H9 (cell line): ENCODE measurements around the gene P2RY14. TPM values are rescaled to one million over a fixed set of nuclear protein-coding genes. Genes with fewer than 3 reads are reported as not detected.

Experiments
- DNase-seq: peaks from one replicate; pipeline ENCODE4 v3.0.0-alpha.2; 2017
- H2AFZ ChIP-seq: one replicate; pipeline ENCODE4 v1.6.1; 2013; ENCODE audit warnings: mild to moderate bottlenecking, low read length, control low read depth, moderate library complexity
- H2AK5ac ChIP-seq: 2 replicates; pipeline ENCODE4 v1.6.1; 2013; ENCODE audit warnings: low read length, control low read depth, mixed read lengths; ENCODE audit not compliant: insufficient read length
- H2BK120ac ChIP-seq: one replicate; pipeline ENCODE4 v1.6.1; 2013; ENCODE audit warnings: low read depth, mild to moderate bottlenecking, low read length, control low read depth, inconsistent platforms; ENCODE audit not compliant: poor library complexity, severe bottlenecking
- H2BK12ac ChIP-seq: 2 replicates; pipeline ENCODE4 v1.6.1; 2013; ENCODE audit warnings: low read length, control low read depth, mixed read lengths, low read depth; ENCODE audit not compliant: insufficient read length
- H2BK15ac ChIP-seq: 2 replicates; pipeline ENCODE4 v1.6.1; 2013; ENCODE audit warnings: low read depth, low read length, control low read depth
- H2BK20ac ChIP-seq: one replicate; pipeline ENCODE4 v1.6.1; 2013; ENCODE audit warnings: low read depth, mild to moderate bottlenecking, low read length, control low read depth, inconsistent platforms; ENCODE audit not compliant: poor library complexity, severe bottlenecking
- H2BK5ac ChIP-seq: 2 replicates; pipeline ENCODE4 v1.6.1; 2013; ENCODE audit warnings: low read length, control low read depth, mixed read lengths; ENCODE audit not compliant: insufficient read length
- H3K14ac ChIP-seq: 2 replicates; pipeline ENCODE4 v1.6.1; 2013; ENCODE audit warnings: low read length, control low read depth; ENCODE audit not compliant: insufficient read depth
- H3K18ac ChIP-seq: 2 replicates; pipeline ENCODE4 v1.6.1; 2013; ENCODE audit warnings: low read depth, mild to moderate bottlenecking, mixed read lengths, low read length, control low read depth; ENCODE audit not compliant: insufficient read length
- H3K23ac ChIP-seq: 2 replicates; pipeline ENCODE4 v1.6.1; 2013; ENCODE audit warnings: low read length, control low read depth, mixed read lengths, low read depth; ENCODE audit not compliant: insufficient read length
- H3K23me2 ChIP-seq: 2 replicates; pipeline ENCODE4 v1.6.1; 2013; ENCODE audit warnings: low read depth, mild to moderate bottlenecking, mixed read lengths, low read length, control low read depth; ENCODE audit not compliant: insufficient read length, poor library complexity, severe bottlenecking
- H3K27ac ChIP-seq: 2 replicates; pipeline ENCODE4 v1.5.1; 2013; ENCODE audit warnings: low read length, control low read depth, mixed read lengths, low read depth; ENCODE audit not compliant: insufficient read length
- H3K27me3 ChIP-seq: 2 replicates; pipeline ENCODE4 v1.6.1; 2013; ENCODE audit warnings: low read length, control low read depth, inconsistent platforms; ENCODE audit not compliant: insufficient read depth
- H3K4ac ChIP-seq: 2 replicates; pipeline ENCODE4 v1.6.1; 2013; ENCODE audit warnings: low read depth, mild to moderate bottlenecking, control low read depth, inconsistent platforms, low read length, moderate library complexity
- H3K4me1 ChIP-seq: 2 replicates; pipeline ENCODE4 v1.6.1; 2013; ENCODE audit warnings: low read length, control low read depth, inconsistent platforms; ENCODE audit not compliant: insufficient read depth
- H3K4me2 ChIP-seq: 2 replicates; pipeline ENCODE4 v1.6.1; 2013; ENCODE audit warnings: low read length, control low read depth, mixed read lengths; ENCODE audit not compliant: insufficient read length, insufficient read depth
- H3K56ac ChIP-seq: 2 replicates; pipeline ENCODE4 v1.6.1; 2013; ENCODE audit warnings: low read depth, mild to moderate bottlenecking, mixed read lengths, low read length, control low read depth; ENCODE audit not compliant: insufficient read length
- H3K79me1 ChIP-seq: 2 replicates; pipeline ENCODE4 v1.6.1; 2013; ENCODE audit warnings: low read depth, mild to moderate bottlenecking, moderate library complexity, low read length, control low read depth, inconsistent platforms; ENCODE audit not compliant: insufficient read depth, poor library complexity, severe bottlenecking
- H3K79me2 ChIP-seq: 2 replicates; pipeline ENCODE4 v1.6.1; 2013; ENCODE audit warnings: low read length, control low read depth, inconsistent platforms; ENCODE audit not compliant: insufficient read depth
- H3K9ac ChIP-seq: 2 replicates; pipeline ENCODE4 v1.6.1; 2013; ENCODE audit warnings: low read length, control low read depth, mixed read lengths; ENCODE audit not compliant: insufficient read length; ENCODE audit errors: extremely low read depth
- H3K9me3 ChIP-seq: one replicate; pipeline ENCODE4 v1.6.1; 2013; ENCODE audit warnings: low read depth, low read length, inconsistent platforms; ENCODE audit not compliant: control insufficient read depth
- H3T11ph ChIP-seq: one replicate; pipeline ENCODE4 v1.6.1; 2013; ENCODE audit warnings: mild to moderate bottlenecking, low read length, control low read depth, inconsistent platforms
- H4K20me1 ChIP-seq: one replicate; pipeline ENCODE4 v1.6.1; 2013; ENCODE audit not compliant: control insufficient read depth, insufficient read length, insufficient read depth
- H4K5ac ChIP-seq: 2 replicates; pipeline ENCODE4 v1.6.1; 2013; ENCODE audit warnings: low read depth, mild to moderate bottlenecking, mixed read lengths, low read length, control low read depth; ENCODE audit not compliant: insufficient read length
- H4K8ac ChIP-seq: replicated peaks from 2 replicates; pipeline ENCODE4 v1.6.1; 2013; ENCODE audit warnings: low read length, control low read depth, mixed read lengths, low read depth; ENCODE audit not compliant: insufficient read length
- H4K91ac ChIP-seq: 2 replicates; pipeline ENCODE4 v1.6.1; 2013; ENCODE audit warnings: low read depth, mild to moderate bottlenecking, moderate library complexity, mixed read lengths, low read length, control low read depth; ENCODE audit not compliant: insufficient read length
- H3K27ac Mint-ChIP-seq, 3 experiments: 2 replicates in 2 of 3; 3 replicates in 1 of 3; pipeline ENCODE4 v1.8.0; 2020 to 2021; ENCODE audit warnings: mixed read lengths in 3 of 3, mild to moderate bottlenecking in 1 of 3, moderate library complexity in 1 of 3
- H3K27me3 Mint-ChIP-seq: 2 replicates; pipeline ENCODE4 v1.8.0; 2021; ENCODE audit warnings: low read depth, mild to moderate bottlenecking, moderate library complexity, mixed read lengths
- H3K36me3 Mint-ChIP-seq, 3 experiments: 2 replicates in 2 of 3; 3 replicates in 1 of 3; pipeline ENCODE4 v1.8.0; 2020 to 2021; ENCODE audit warnings: low read depth in 3 of 3, mixed read lengths in 3 of 3; ENCODE audit not compliant: insufficient read depth in 1 of 3
- H3K4me1 Mint-ChIP-seq, 2 experiments: 2 replicates each; pipeline ENCODE4 v1.8.0; 2020; ENCODE audit warnings: mixed read lengths in 2 of 2
- H3K4me3 Mint-ChIP-seq, 2 experiments: 2 replicates in 1 of 2; 3 replicates in 1 of 2; pipeline ENCODE4 v1.8.0; 2020 to 2021; ENCODE audit warnings: mild to moderate bottlenecking in 2 of 2, mixed read lengths in 2 of 2, moderate library complexity in 1 of 2
- H3K9me3 Mint-ChIP-seq, 2 experiments: 2 replicates in 1 of 2; 3 replicates in 1 of 2; pipeline ENCODE4 v1.8.0; 2020; ENCODE audit warnings: mild to moderate bottlenecking in 2 of 2, mixed read lengths in 2 of 2, moderate library complexity in 1 of 2
- WGBS: extraction: QIAGEN DNeasy Blood & Tissue Kit; methylation state at CpG from one replicate; pipeline ENCODE4 v1.1.7; 2013; ENCODE audit warnings: missing lambda C conversion rate, low lambda C conversion rate, mixed read lengths; ENCODE audit not compliant: insufficient read length; ENCODE audit errors: extremely low coverage; 5-methylcytosine and 5-hydroxymethylcytosine counted together
- total RNA-seq: library from RNA; stranded (reverse); gene quantifications from 2 replicates; pipeline ENCODE4 v1.2.1, GENCODE V29; 2021
- TF ChIP-seq, protein P1 (sequence below): fragments of 200-600 bp; sonication (generic); conservative IDR thresholded peaks from 3 replicates; pipeline ENCODE4 v1.8.0; 2021; ENCODE audit warnings: antibody characterized with exemption, mild to moderate bottlenecking

P2RY14 gene
- total RNA-seq, 1 experiment from 2014 or later, result not detected

DNA sequence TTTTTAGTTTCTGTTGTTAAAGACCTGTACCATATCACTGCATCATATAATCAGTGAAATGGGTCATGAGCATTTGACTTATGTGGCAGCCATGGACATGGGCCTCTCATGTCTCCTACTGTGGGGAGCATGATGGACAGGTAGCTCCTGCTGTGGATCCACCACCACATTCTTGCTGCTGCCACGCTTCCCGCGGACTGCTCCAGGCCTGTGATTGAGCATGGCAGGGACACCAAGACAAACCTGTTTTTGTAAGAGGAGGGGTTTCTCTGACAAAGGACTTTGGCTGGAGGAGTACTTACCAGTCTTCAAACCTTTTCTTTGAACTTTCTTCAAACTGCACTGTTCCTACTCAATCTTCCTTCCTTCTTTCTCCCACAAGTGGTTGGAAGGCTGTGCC is 17.9 kb upstream of the P2RY14 start:
- Histone ChIP-seq H3K4me2 (no peak overlapping the region), H3K9me3 (no peaks in the 10 kb centered on the region), H4K20me1 (no peaks in the 10 kb centered on the region), H2AK5ac (no peak overlapping the region), H3K23ac (no peak overlapping the region), H2BK15ac (no peak overlapping the region), H2AFZ (no peak overlapping the region), H3K79me2 (no peaks in the 10 kb centered on the region), H3K23me2 (no peaks in the 10 kb centered on the region), H2BK5ac (no peak overlapping the region), H2BK120ac (no peak overlapping the region), H4K91ac (no peak overlapping the region), H4K8ac (no peak overlapping the region), H2BK20ac (no peak overlapping the region), H3K79me1 (no peaks in the 10 kb centered on the region), H3K14ac (no peak overlapping the region), H3K56ac (no peak overlapping the region), H3K4ac (no peak overlapping the region), H3T11ph (no peak overlapping the region), H3K18ac (no peak overlapping the region), H3K27me3 (no peaks in the 10 kb centered on the region), H3K4me1 (no peaks in the 10 kb centered on the region), H3K9ac (no peak overlapping the region), H3K27ac (no peak overlapping the region), H2BK12ac (no peak overlapping the region), H4K5ac (no peak overlapping the region)
- WGBS, result no CpG with 5 or more reads among the region's 3 CpGs
- H3K27ac Mint-ChIP-seq, result peak overlapping the region; percentile 41 to 90 (median 59); a peak in 6 of 7 replicates
- DNase-seq, result no peak
- TF ChIP-seq, protein P1, sequence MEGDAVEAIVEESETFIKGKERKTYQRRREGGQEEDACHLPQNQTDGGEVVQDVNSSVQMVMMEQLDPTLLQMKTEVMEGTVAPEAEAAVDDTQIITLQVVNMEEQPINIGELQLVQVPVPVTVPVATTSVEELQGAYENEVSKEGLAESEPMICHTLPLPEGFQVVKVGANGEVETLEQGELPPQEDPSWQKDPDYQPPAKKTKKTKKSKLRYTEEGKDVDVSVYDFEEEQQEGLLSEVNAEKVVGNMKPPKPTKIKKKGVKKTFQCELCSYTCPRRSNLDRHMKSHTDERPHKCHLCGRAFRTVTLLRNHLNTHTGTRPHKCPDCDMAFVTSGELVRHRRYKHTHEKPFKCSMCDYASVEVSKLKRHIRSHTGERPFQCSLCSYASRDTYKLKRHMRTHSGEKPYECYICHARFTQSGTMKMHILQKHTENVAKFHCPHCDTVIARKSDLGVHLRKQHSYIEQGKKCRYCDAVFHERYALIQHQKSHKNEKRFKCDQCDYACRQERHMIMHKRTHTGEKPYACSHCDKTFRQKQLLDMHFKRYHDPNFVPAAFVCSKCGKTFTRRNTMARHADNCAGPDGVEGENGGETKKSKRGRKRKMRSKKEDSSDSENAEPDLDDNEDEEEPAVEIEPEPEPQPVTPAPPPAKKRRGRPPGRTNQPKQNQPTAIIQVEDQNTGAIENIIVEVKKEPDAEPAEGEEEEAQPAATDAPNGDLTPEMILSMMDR, result no peak
- peaks cover 8 to 14% of the 10 kb centered on the region in 2 experiments for H3K4me1 Mint-ChIP-seq
- H3K4me3 Mint-ChIP-seq, result no peak overlapping the region; a peak in 1 of 5 replicates
- H3K36me3 Mint-ChIP-seq, result no peaks in the 10 kb centered on the region
- H3K27me3 Mint-ChIP-seq, result no peaks in the 10 kb centered on the region
- H3K9me3 Mint-ChIP-seq, result no peaks in the 10 kb centered on the region
